ENCODE data around the gene SLC35E1. TPM values are rescaled to one million over a fixed set of nuclear protein-coding genes. Genes with fewer than 3 reads are reported as not detected.

The SLC35E1 gene
- total RNA-seq, 6 experiments from 2014 or later, result 17.2 to 27.4 (median 20.1) TPM

DNA sequence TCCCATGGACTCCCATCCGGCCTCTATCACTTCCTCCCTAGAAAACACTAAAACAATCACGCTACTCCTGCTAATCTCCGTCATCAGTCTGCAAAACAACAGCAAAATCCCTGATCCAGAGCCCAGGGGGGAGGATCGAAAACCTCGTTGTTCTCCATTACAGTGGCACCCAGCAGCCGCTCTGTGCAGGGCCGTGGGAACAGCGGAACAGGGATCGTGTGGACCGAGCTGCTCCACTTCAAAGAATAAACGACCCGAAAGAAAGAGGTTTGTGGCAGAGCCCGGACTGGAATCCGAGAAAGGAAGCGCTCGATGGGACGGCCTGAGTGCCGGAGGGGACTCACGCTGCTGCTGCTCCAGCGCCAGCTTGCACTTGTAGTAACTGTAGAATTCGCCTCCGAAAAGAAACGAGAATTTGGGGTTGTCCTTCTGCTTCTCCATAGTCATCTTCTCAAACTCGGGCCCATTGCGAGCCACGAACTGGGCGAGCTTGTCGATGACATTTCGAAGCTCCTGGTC, 30.6 kb downstream of the SLC35E1 start:
- TF ChIP-seq POLR2A (IDR thresholded peaks at IDR 0.05), result no peak
- TF ChIP-seq, protein P1, sequence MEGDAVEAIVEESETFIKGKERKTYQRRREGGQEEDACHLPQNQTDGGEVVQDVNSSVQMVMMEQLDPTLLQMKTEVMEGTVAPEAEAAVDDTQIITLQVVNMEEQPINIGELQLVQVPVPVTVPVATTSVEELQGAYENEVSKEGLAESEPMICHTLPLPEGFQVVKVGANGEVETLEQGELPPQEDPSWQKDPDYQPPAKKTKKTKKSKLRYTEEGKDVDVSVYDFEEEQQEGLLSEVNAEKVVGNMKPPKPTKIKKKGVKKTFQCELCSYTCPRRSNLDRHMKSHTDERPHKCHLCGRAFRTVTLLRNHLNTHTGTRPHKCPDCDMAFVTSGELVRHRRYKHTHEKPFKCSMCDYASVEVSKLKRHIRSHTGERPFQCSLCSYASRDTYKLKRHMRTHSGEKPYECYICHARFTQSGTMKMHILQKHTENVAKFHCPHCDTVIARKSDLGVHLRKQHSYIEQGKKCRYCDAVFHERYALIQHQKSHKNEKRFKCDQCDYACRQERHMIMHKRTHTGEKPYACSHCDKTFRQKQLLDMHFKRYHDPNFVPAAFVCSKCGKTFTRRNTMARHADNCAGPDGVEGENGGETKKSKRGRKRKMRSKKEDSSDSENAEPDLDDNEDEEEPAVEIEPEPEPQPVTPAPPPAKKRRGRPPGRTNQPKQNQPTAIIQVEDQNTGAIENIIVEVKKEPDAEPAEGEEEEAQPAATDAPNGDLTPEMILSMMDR (IDR thresholded peaks at IDR 0.05), result no peak
- Histone ChIP-seq H3K4me1 (peaks cover 0 to 31% (median 7%) of the 10 kb centered on the region in 4 donors), H3K9me3 (no peaks in the 10 kb centered on the region), H3K4me3 (peak overlapping the region; percentile 89 to 100 (median 97)), H3K27ac (peak overlapping the region; percentile 58 to 89 (median 79)), H3K36me3 (peaks cover 0 to 8% (median 0%) of the 10 kb centered on the region in 4 donors), H3K27me3 (no peaks in the 10 kb centered on the region)
- DNase-seq (peak in 1 of 3 donors; percentile 45), ATAC-seq (no peak)
- WGBS (ENCODE audit: insufficient coverage, low coverage, low lambda C conversion rate, missing lambda C conversion rate), result 1% methylated on average over 15 of the region's 29 CpGs
- intact Hi-C loops (cut with DNase I), result no loop called here

DNA sequence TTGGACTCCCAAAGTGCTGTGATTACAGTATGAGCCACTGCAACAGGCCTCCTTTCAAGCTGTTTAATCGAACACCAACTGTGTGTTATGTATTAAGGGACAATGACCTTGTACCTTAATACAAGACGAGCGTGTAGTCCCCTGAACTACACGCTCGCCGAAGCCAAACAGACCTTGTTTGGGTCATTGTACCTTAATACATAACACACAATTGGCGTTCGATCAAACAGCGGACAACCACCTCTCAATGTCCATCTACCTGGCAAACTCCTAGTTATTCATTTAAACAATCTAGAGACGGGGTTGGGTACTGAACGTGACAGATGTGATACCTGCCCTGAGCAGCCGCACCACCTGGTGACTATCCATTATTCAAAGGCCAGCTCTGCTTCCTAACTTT, 31.3 kb downstream of the SLC35E1 start:
- no peaks in the 10 kb centered on the region for H3K27me3 ChIP-seq
- TF ChIP-seq, protein P1 (IDR thresholded peaks at IDR 0.05), result peak in 1 of 4 donors; percentile 4
- no peak for TF ChIP-seq POLR2A (IDR thresholded peaks at IDR 0.05)
- peak overlapping the region; percentile 89 to 100 (median 97) for H3K4me3 ChIP-seq
- WGBS (ENCODE audit: insufficient coverage, low coverage, low lambda C conversion rate, missing lambda C conversion rate), result 14% methylated on average over 12 of the region's 12 CpGs
- intact Hi-C loops (cut with DNase I), result no loop called here
- peak overlapping the region in 1 of 3 donors; percentile 79 for H3K27ac ChIP-seq
- peaks cover 0 to 8% (median 0%) of the 10 kb centered on the region in 4 donors for H3K36me3 ChIP-seq
- peaks cover 0 to 31% (median 7%) of the 10 kb centered on the region in 4 donors for H3K4me1 ChIP-seq
- peak; percentile 31 to 64 (median 50) for ATAC-seq
- no peaks in the 10 kb centered on the region for H3K9me3 ChIP-seq
- DNase-seq, result peak in 1 of 3 donors; percentile 82

DNA sequence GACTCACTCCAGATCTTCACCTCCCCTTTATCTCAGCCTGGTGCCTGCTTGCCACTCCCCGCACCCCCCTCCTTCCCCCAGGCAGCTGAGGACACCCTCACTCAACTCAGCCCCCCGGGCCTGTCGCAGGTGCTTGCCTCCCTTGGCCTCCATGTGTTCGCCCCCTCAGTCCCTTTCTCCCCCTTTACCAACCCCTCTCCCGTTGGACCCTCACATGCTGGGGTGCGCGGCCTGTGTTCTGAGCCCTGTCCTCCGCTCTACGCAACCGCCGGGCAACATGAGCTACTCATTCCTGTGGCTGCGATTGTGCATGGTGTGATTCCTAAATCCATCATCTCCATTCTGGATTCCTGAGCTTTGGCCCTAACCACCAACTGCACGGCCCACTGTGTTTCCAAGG, 35.1 kb downstream of the SLC35E1 start:
- Histone ChIP-seq H3K27me3 (no peaks in the 10 kb centered on the region), H3K4me3 (no peak overlapping the region), H3K36me3 (peaks cover 0 to 46% (median 20%) of the 10 kb centered on the region in 4 donors), H3K4me1 (peaks cover 0 to 19% (median 4%) of the 10 kb centered on the region in 4 donors), H3K9me3 (no peaks in the 10 kb centered on the region), H3K27ac (no peak overlapping the region)
- DNase-seq (no peak), ATAC-seq (no peak)
- TF ChIP-seq POLR2A (IDR thresholded peaks at IDR 0.05), result no peak
- TF ChIP-seq, protein P1 (IDR thresholded peaks at IDR 0.05), result no peak
- intact Hi-C loops (cut with DNase I), result no loop called here
- 89% methylated on average over 5 of the region's 13 CpGs for WGBS (ENCODE audit: insufficient coverage, low coverage, low lambda C conversion rate, missing lambda C conversion rate)

DNA sequence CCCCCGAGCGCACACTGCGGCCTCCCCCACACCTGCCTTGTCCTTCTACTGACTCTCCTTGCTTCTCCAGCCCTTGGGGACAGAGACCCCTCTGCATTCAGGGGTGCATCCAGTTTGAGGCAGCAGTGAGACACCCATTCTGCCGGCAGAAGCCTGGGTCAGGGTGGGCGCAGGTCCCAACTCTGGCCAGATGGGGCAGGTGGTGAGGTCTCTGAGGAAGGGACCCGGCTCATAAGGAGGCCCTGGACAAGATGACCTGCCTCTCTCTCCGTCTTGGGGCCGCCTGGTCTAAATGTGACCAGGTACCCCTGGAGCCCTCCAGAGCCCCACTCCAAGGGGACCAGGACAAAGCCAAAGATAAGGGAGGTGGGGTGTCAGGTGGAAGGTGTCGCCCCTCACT, 36.1 kb downstream of the SLC35E1 start:
- intact Hi-C loops (cut with DNase I), result no loop called here
- Histone ChIP-seq H3K36me3 (peaks cover 0 to 56% (median 27%) of the 10 kb centered on the region in 4 donors), H3K27ac (no peak overlapping the region), H3K4me1 (peaks cover 0 to 16% (median 4%) of the 10 kb centered on the region in 4 donors), H3K9me3 (no peaks in the 10 kb centered on the region), H3K4me3 (no peak overlapping the region), H3K27me3 (no peaks in the 10 kb centered on the region)
- TF ChIP-seq POLR2A (IDR thresholded peaks at IDR 0.05), result no peak
- TF ChIP-seq, protein P1 (IDR thresholded peaks at IDR 0.05), result no peak
- no peak for ATAC-seq
- no peak for DNase-seq
- 89% methylated on average over 3 of the region's 9 CpGs for WGBS (ENCODE audit: insufficient coverage, low coverage, low lambda C conversion rate, missing lambda C conversion rate)

Data from right lobe of liver (tissue), 6 donors.